GM23338 (cell line): ENCODE measurements around the gene MTOR. TPM values are rescaled to one million over a fixed set of nuclear protein-coding genes. Genes with fewer than 3 reads are reported as not detected.
A peak's percentile ranks its signal among the peaks of the same experiment; 100 is the strongest.

Experiments
- ATAC-seq: fragments of 200-7000 bp; cut with Tn5 transposase; 3 replicates; pipeline ENCODE4 v1.9.1; 2020
- DNase-seq: peaks from one replicate; pipeline ENCODE4 v3.0.0-alpha.2; 2015; ENCODE audit warnings: low spot score
- H2AFZ ChIP-seq: fragments of 200-600 bp; sonication (generic); 2 replicates; pipeline ENCODE4 v1.8.0; 2016; ENCODE audit warnings: antibody characterized with exemption, mild to moderate bottlenecking, moderate library complexity
- H3F3A ChIP-seq: fragments of 200-600 bp; sonication (generic); replicated peaks from 2 replicates; pipeline ENCODE4 v1.8.0; 2017; ENCODE audit warnings: antibody characterized with exemption, mixed run types, low read depth
- H3K27ac ChIP-seq: fragments of 200-600 bp; sonication (generic); 2 replicates; pipeline ENCODE4 v1.6.1; 2016; ENCODE audit warnings: low read depth
- H3K27me3 ChIP-seq: fragments of 200-600 bp; sonication (generic); 2 replicates; pipeline ENCODE4 v1.8.0; 2016; ENCODE audit warnings: mild to moderate bottlenecking, mixed run types, moderate library complexity; ENCODE audit not compliant: insufficient read depth
- H3K36me3 ChIP-seq: fragments of 200-600 bp; sonication (generic); 2 replicates; pipeline ENCODE4 v1.8.0; 2016; ENCODE audit warnings: mild to moderate bottlenecking; ENCODE audit not compliant: insufficient read depth
- H3K4me1 ChIP-seq: fragments of 200-600 bp; sonication (generic); 2 replicates; pipeline ENCODE4 v1.8.0; 2016; ENCODE audit warnings: mild to moderate bottlenecking, moderate library complexity; ENCODE audit not compliant: insufficient read depth
- H3K4me2 ChIP-seq: fragments of 200-600 bp; sonication (generic); 2 replicates; pipeline ENCODE4 v1.7.1; 2017; ENCODE audit warnings: mixed run types
- H3K4me3 ChIP-seq: fragments of 200-600 bp; sonication (generic); 2 replicates; pipeline ENCODE4 v1.6.1; 2016; ENCODE audit warnings: mixed run types
- H3K79me2 ChIP-seq: fragments of 200-600 bp; sonication (generic); replicated peaks from 2 replicates; pipeline ENCODE4 v1.8.0; 2017; ENCODE audit warnings: mild to moderate bottlenecking; ENCODE audit not compliant: insufficient read depth
- H3K9me2 ChIP-seq: fragments of 200-600 bp; sonication (generic); 2 replicates; pipeline ENCODE4 v1.8.0; 2017; ENCODE audit not compliant: insufficient read depth
- H4K20me1 ChIP-seq: fragments of 200-600 bp; sonication (generic); replicated peaks from 2 replicates; pipeline ENCODE4 v1.8.0; 2017; ENCODE audit warnings: mild to moderate bottlenecking; ENCODE audit not compliant: insufficient read depth
- H3K27ac Mint-ChIP-seq: 2 replicates; pipeline ENCODE4 v1.8.0; 2020; ENCODE audit warnings: inconsistent platforms, mild to moderate bottlenecking, moderate library complexity, mixed read lengths
- H3K27me3 Mint-ChIP-seq: 3 replicates; pipeline ENCODE4 v1.8.0; 2022; ENCODE audit warnings: low read depth, mild to moderate bottlenecking, moderate library complexity, mixed read lengths, inconsistent platforms; ENCODE audit not compliant: insufficient read depth, poor library complexity
- H3K36me3 Mint-ChIP-seq: 3 replicates; pipeline ENCODE4 v1.8.0; 2021; ENCODE audit warnings: low read depth, mild to moderate bottlenecking, inconsistent platforms, moderate library complexity, mixed read lengths
- H3K4me1 Mint-ChIP-seq: 3 replicates; pipeline ENCODE4 v1.8.0; 2020; ENCODE audit warnings: mild to moderate bottlenecking, inconsistent platforms, mixed read lengths
- H3K4me3 Mint-ChIP-seq: 3 replicates; pipeline ENCODE4 v1.8.0; 2021; ENCODE audit warnings: moderate library complexity, mild to moderate bottlenecking, inconsistent platforms, mixed read lengths
- H3K9me3 Mint-ChIP-seq: 3 replicates; pipeline ENCODE4 v1.8.0; 2020; ENCODE audit warnings: moderate library complexity, mild to moderate bottlenecking, inconsistent platforms, mixed read lengths
- CREB1 ChIP-seq: fragments of 250-450 bp; sonication (Bioruptor Pico); IDR thresholded peaks from 2 replicates; pipeline ENCODE4 v1.5.0; 2020; ENCODE audit warnings: low read depth, mild to moderate bottlenecking, moderate library complexity
- EZH2 ChIP-seq: fragments of 200-600 bp; sonication (generic); IDR thresholded peaks from one replicate; pipeline ENCODE4 v1.8.0; 2017; ENCODE audit warnings: antibody characterized with exemption, mild to moderate bottlenecking, low read depth; ENCODE audit not compliant: unreplicated experiment
- EZH2phosphoT487 ChIP-seq: fragments of 200-600 bp; sonication (generic); IDR thresholded peaks from one replicate; pipeline ENCODE4 v1.8.1; 2018; ENCODE audit warnings: antibody characterized with exemption; ENCODE audit not compliant: unreplicated experiment
- JUNB ChIP-seq: IDR thresholded peaks from one replicate; pipeline ENCODE4 v1.6.1; 2016; ENCODE audit warnings: antibody characterized with exemption; ENCODE audit not compliant: unreplicated experiment
- NANOG ChIP-seq: IDR thresholded peaks from 2 replicates; pipeline ENCODE4 v1.6.1; 2016; ENCODE audit warnings: antibody characterized with exemption, borderline replicate concordance
- POLR2AphosphoS5 ChIP-seq: IDR thresholded peaks from 2 replicates; pipeline ENCODE4 v1.6.1; 2016; ENCODE audit warnings: antibody characterized with exemption, low read depth
- STAT1 ChIP-seq: IDR thresholded peaks from one replicate; pipeline ENCODE4 v1.6.1; 2016; ENCODE audit warnings: antibody characterized with exemption; ENCODE audit not compliant: unreplicated experiment
- polyA plus RNA-seq: library from polyadenylated mRNA; unstranded; fragments of >200 nt; fragmentation: Nextera tagmentation; extraction: Ambion mirVana; gene quantifications from 2 replicates; pipeline ENCODE4 v1.2.1, GENCODE V29; 2016
- total RNA-seq: library from RNA; depleted of rRNA; stranded (reverse); fragments of >200 nt; shearing (Covaris generic); gene quantifications from 2 replicates; pipeline ENCODE4 v1.2.3, GENCODE V29; 2014
- TF ChIP-seq, protein P1 (sequence below): fragments of 250-450 bp; sonication (Bioruptor Pico); IDR thresholded peaks from 2 replicates; pipeline ENCODE4 v1.5.0; 2020; ENCODE audit warnings: mild to moderate bottlenecking, moderate library complexity
- TF ChIP-seq, protein P2 (sequence below): IDR thresholded peaks from 2 replicates; pipeline ENCODE4 v1.6.1; 2016; ENCODE audit warnings: antibody characterized with exemption
- TF ChIP-seq, protein P3 (sequence below), 2 experiments: fragments of 200-600 bp in 1 of 2; sonication (generic) in 1 of 2; conservative IDR thresholded peaks; 2 replicates each; pipeline versions ENCODE4 v1.5.1 to v1.6.1; 2016 to 2017; ENCODE audit warnings: antibody characterized with exemption in 2 of 2, low read depth in 2 of 2, mild to moderate bottlenecking in 2 of 2, moderate library complexity in 1 of 2

MTOR gene
- total and polyA plus RNA-seq, 2 experiments from 2014 or later, result 22.8 to 98.0 TPM

DNA sequence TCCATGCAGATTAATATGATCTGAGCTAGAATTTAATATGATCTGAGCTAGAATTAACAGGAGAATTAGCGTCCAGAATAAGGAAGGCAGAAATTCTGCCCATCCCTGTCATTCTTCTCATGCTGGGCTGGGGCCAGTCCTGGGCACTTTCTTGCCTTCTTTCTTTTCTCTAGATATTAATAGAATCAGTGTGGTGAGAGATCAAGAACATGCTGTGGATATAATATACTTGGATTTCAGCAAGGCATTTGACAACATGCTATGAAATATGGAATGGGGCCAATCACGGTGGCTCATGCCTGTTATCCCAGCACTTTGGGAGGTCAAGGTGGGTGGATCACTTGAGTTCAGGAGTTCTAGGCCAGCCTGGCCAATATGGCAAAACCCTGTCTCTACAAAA is 28.7 kb upstream of the MTOR start (continued):
- TF ChIP-seq, protein P1, sequence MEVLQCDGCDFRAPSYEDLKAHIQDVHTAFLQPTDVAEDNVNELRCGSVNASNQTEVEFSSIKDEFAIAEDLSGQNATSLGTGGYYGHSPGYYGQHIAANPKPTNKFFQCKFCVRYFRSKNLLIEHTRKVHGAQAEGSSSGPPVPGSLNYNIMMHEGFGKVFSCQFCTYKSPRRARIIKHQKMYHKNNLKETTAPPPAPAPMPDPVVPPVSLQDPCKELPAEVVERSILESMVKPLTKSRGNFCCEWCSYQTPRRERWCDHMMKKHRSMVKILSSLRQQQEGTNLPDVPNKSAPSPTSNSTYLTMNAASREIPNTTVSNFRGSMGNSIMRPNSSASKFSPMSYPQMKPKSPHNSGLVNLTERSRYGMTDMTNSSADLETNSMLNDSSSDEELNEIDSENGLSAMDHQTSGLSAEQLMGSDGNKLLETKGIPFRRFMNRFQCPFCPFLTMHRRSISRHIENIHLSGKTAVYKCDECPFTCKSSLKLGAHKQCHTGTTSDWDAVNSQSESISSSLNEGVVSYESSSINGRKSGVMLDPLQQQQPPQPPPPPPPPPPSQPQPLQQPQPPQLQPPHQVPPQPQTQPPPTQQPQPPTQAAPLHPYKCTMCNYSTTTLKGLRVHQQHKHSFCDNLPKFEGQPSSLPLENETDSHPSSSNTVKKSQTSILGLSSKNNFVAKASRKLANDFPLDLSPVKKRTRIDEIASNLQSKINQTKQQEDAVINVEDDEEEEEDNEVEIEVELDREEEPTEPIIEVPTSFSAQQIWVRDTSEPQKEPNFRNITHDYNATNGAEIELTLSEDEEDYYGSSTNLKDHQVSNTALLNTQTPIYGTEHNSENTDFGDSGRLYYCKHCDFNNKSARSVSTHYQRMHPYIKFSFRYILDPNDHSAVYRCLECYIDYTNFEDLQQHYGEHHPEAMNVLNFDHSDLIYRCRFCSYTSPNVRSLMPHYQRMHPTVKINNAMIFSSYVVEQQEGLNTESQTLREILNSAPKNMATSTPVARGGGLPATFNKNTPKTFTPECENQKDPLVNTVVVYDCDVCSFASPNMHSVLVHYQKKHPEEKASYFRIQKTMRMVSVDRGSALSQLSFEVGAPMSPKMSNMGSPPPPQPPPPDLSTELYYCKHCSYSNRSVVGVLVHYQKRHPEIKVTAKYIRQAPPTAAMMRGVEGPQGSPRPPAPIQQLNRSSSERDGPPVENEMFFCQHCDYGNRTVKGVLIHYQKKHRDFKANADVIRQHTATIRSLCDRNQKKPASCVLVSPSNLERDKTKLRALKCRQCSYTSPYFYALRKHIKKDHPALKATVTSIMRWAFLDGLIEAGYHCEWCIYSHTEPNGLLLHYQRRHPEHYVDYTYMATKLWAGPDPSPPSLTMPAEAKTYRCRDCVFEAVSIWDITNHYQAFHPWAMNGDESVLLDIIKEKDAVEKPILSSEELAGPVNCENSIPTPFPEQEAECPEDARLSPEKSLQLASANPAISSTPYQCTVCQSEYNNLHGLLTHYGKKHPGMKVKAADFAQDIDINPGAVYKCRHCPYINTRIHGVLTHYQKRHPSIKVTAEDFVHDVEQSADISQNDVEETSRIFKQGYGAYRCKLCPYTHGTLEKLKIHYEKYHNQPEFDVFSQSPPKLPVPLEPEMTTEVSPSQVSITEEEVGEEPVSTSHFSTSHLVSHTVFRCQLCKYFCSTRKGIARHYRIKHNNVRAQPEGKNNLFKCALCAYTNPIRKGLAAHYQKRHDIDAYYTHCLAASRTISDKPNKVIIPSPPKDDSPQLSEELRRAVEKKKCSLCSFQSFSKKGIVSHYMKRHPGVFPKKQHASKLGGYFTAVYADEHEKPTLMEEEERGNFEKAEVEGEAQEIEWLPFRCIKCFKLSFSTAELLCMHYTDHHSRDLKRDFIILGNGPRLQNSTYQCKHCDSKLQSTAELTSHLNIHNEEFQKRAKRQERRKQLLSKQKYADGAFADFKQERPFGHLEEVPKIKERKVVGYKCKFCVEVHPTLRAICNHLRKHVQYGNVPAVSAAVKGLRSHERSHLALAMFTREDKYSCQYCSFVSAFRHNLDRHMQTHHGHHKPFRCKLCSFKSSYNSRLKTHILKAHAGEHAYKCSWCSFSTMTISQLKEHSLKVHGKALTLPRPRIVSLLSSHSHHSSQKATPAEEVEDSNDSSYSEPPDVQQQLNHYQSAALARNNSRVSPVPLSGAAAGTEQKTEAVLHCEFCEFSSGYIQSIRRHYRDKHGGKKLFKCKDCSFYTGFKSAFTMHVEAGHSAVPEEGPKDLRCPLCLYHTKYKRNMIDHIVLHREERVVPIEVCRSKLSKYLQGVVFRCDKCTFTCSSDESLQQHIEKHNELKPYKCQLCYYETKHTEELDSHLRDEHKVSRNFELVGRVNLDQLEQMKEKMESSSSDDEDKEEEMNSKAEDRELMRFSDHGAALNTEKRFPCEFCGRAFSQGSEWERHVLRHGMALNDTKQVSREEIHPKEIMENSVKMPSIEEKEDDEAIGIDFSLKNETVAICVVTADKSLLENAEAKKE (CRISPR knock-in tag), result no peak
- TF ChIP-seq, protein P2, sequence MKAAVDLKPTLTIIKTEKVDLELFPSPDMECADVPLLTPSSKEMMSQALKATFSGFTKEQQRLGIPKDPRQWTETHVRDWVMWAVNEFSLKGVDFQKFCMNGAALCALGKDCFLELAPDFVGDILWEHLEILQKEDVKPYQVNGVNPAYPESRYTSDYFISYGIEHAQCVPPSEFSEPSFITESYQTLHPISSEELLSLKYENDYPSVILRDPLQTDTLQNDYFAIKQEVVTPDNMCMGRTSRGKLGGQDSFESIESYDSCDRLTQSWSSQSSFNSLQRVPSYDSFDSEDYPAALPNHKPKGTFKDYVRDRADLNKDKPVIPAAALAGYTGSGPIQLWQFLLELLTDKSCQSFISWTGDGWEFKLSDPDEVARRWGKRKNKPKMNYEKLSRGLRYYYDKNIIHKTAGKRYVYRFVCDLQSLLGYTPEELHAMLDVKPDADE, result no peak
- TF ChIP-seq EZH2phosphoT487 (no peak), JUNB (no peak), EZH2 (no peak), STAT1 (no peak)

DNA sequence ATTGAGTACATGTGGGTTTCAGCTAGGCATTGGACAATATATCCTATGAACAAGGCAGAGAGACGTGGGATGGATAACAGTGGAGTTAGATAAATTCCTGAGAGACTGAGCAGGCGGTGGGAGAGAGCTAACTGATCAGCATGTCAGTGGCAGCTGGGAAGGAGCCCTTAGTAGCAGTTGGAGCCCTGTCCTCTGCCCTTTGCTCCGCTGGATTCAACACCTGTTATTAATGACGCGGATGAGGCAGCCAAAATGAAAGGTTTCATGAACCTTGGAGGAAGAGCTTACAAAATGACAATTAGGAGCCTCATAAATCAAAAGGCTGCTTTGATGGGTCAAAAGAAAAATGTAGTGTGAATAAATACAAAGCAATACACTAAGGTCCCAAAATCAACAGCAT is 26.7 kb upstream of the MTOR start:
- H3K4me1 ChIP-seq, result peaks cover 39% of the 10 kb centered on the region
- H3K79me2 ChIP-seq, result peaks cover 32% of the 10 kb centered on the region
- no peak overlapping the region for H3K4me2 ChIP-seq
- H3F3A ChIP-seq, result peaks cover 22% of the 10 kb centered on the region
- Mint-ChIP-seq H3K9me3 (no peaks in the 10 kb centered on the region), H3K4me1 (peaks cover 42% of the 10 kb centered on the region), H3K27ac (peak overlapping the region; percentile 0; the same call in 1 of the 2 replicates), H3K4me3 (no peak overlapping the region), H3K36me3 (peaks cover 42% of the 10 kb centered on the region), H3K27me3 (peaks cover 2% of the 10 kb centered on the region)
- H3K9me2 ChIP-seq, result no peaks in the 10 kb centered on the region
- no peaks in the 10 kb centered on the region for H3K27me3 ChIP-seq
- DNase-seq (no peak), ATAC-seq (no peak)
- no peaks in the 10 kb centered on the region for H3K36me3 ChIP-seq
- no peaks in the 10 kb centered on the region; the same call in 1 of the 2 replicates for H4K20me1 ChIP-seq
- H2AFZ ChIP-seq, result no peak overlapping the region
- H3K27ac ChIP-seq, result 0 out of 2 replicates have a peak overlapping the region, but pooled peaks have one; percentile 39
- H3K4me3 ChIP-seq, result no peak overlapping the region
- TF ChIP-seq, protein P3, sequence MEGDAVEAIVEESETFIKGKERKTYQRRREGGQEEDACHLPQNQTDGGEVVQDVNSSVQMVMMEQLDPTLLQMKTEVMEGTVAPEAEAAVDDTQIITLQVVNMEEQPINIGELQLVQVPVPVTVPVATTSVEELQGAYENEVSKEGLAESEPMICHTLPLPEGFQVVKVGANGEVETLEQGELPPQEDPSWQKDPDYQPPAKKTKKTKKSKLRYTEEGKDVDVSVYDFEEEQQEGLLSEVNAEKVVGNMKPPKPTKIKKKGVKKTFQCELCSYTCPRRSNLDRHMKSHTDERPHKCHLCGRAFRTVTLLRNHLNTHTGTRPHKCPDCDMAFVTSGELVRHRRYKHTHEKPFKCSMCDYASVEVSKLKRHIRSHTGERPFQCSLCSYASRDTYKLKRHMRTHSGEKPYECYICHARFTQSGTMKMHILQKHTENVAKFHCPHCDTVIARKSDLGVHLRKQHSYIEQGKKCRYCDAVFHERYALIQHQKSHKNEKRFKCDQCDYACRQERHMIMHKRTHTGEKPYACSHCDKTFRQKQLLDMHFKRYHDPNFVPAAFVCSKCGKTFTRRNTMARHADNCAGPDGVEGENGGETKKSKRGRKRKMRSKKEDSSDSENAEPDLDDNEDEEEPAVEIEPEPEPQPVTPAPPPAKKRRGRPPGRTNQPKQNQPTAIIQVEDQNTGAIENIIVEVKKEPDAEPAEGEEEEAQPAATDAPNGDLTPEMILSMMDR (conservative IDR thresholded peaks at IDR 0.05; ENCODE audit: low read depth in 2 of 2), result no peak
- TF ChIP-seq STAT1 (no peak), POLR2AphosphoS5 (no peak), CREB1 (CRISPR knock-in tag) (no peak), EZH2phosphoT487 (no peak), NANOG (no peak), EZH2 (no peak)
- TF ChIP-seq, protein P2, result no peak
